HCT116 (cell line): ENCODE results near the gene ATL2. TPM values are rescaled to one million over a fixed set of nuclear protein-coding genes. Genes with fewer than 3 reads are reported as not detected.

Experiments
- ATAC-seq: fragments of 200-7000 bp; cut with Tn5 transposase; 2 replicates; pipeline ENCODE4 v1.9.1; 2020; ENCODE audit warnings: mild to moderate bottlenecking, moderate library complexity
- BruUV-seq: library from RNA; stranded (reverse); fragments of 400-500 nt; replicated peaks from 2 replicates; lab custom pipeline; 2021; lab: Mats Ljungman, UMichigan
- CTCF ChIA-PET: fragments of 300-600 bp; sonication (Branson Sonifier 250); formaldehyde crosslinking; loops from one replicate; lab custom pipeline; 2021; ENCODE audit warnings: antibody characterized with exemption; lab: Charles Lee
- POLR2A ChIA-PET: fragments of 300-600, 350-600 bp; sonication (Branson Sonifier 250); formaldehyde crosslinking; loops from one replicate; lab custom pipeline; 2021; ENCODE audit warnings: antibody characterized with exemption; lab: Charles Lee
- RAD21 ChIA-PET, 2 experiments: fragments of 300-600 bp; sonication (Branson Sonifier 250); formaldehyde crosslinking; loops; one replicate each; lab custom pipeline; 2023; ENCODE audit warnings: low total read pairs in 2 of 2; ENCODE audit not compliant: uncharacterized antibody in 2 of 2, unreplicated experiment in 2 of 2, low non-redundant PET in 1 of 2; lab: Charles Lee
- DNase-seq: peaks from one replicate; pipeline ENCODE4 v3.0.0-alpha.2; 2010; ENCODE audit warnings: low read depth, low spot score
- H2AFZ ChIP-seq: fragments of 200-600 bp; shearing (Covaris generic), sonication (generic); 2 replicates; pipeline ENCODE4 v1.6.1; 2017; ENCODE audit warnings: low read depth, mixed run types, mixed read lengths, antibody characterized with exemption, low read length; ENCODE audit not compliant: poor library complexity, severe bottlenecking
- H3K27ac ChIP-seq: 2 replicates; pipeline ENCODE4 v1.5.1; 2012; ENCODE audit warnings: low read depth, low read length
- H3K27me3 ChIP-seq: fragments of 200-600 bp; sonication (generic); 2 replicates; pipeline ENCODE4 v1.6.1; 2016; ENCODE audit warnings: mixed run types, low read length, mixed read lengths; ENCODE audit not compliant: insufficient read depth
- H3K36me3 ChIP-seq, 2 experiments: fragments of 200-500 bp in 1 of 2; fragments of 200-600 bp in 1 of 2; sonication (Bioruptor generic) in 1 of 2; sonication (generic) in 1 of 2; 2 replicates each; pipeline versions ENCODE4 v1.5.1 to v1.6.1; 2014 to 2016; ENCODE audit warnings: low read length in 2 of 2, inconsistent platforms in 1 of 2, mixed read lengths in 1 of 2, mixed run types in 1 of 2; ENCODE audit not compliant: insufficient read depth in 2 of 2, control insufficient read depth in 1 of 2
- H3K4me1 ChIP-seq, 2 experiments: fragments of 200-600 bp in 1 of 2; sonication (generic) in 1 of 2; 2 replicates each; pipeline versions ENCODE4 v1.5.1 to v1.6.1; 2012 to 2017; ENCODE audit warnings: low read length in 2 of 2, inconsistent platforms in 1 of 2, mild to moderate bottlenecking in 1 of 2, mixed read lengths in 1 of 2, mixed run types in 1 of 2, moderate library complexity in 1 of 2; ENCODE audit not compliant: insufficient read depth in 2 of 2, control insufficient read depth in 1 of 2
- H3K4me2 ChIP-seq: fragments of 200-600 bp; sonication (generic); 2 replicates; pipeline ENCODE4 v1.6.1; 2017; ENCODE audit warnings: mixed run types, low read length, mixed read lengths
- H3K4me3 ChIP-seq, 2 experiments: fragments of 200-600 bp in 1 of 2; sonication (generic) in 1 of 2; replicated peaks in 1 of 2; 2 replicates each; pipeline ENCODE4 v1.5.1; 2011 to 2016; ENCODE audit warnings: low read length in 2 of 2, control low read depth in 1 of 2, low read depth in 1 of 2, mild to moderate bottlenecking in 1 of 2, mixed read lengths in 1 of 2, mixed run types in 1 of 2
- H3K79me2 ChIP-seq: fragments of 200-600 bp; sonication (generic); 2 replicates; pipeline ENCODE4 v1.6.1; 2017; ENCODE audit warnings: mild to moderate bottlenecking, mixed run types, low read length, moderate library complexity, mixed read lengths; ENCODE audit not compliant: insufficient read depth
- H3K9ac ChIP-seq: fragments of 200-600 bp; sonication (generic); 2 replicates; pipeline ENCODE4 v1.6.1; 2016; ENCODE audit warnings: low read length, mixed read lengths
- H3K9me2 ChIP-seq: fragments of 200-600 bp; sonication (generic), shearing (Covaris generic); 2 replicates; pipeline ENCODE4 v1.6.1; 2017; ENCODE audit warnings: mixed run types, mild to moderate bottlenecking, moderate library complexity; ENCODE audit not compliant: insufficient read depth
- H3K9me3 ChIP-seq, 2 experiments: fragments of 200-500 bp in 1 of 2; fragments of 200-600 bp in 1 of 2; sonication (Bioruptor generic) in 1 of 2; sonication (generic) in 1 of 2; 2 replicates each; pipeline ENCODE4 v1.6.1; 2014 to 2017; ENCODE audit warnings: low read length in 2 of 2, mixed read lengths in 2 of 2, inconsistent platforms in 1 of 2, low read depth in 1 of 2, mild to moderate bottlenecking in 1 of 2, mixed run types in 1 of 2, moderate library complexity in 1 of 2; ENCODE audit not compliant: control insufficient read depth in 1 of 2, insufficient read depth in 1 of 2
- H4K20me1 ChIP-seq: fragments of 200-600 bp; sonication (generic), shearing (Covaris generic); 2 replicates; pipeline ENCODE4 v1.6.1; 2017; ENCODE audit warnings: mixed run types, mild to moderate bottlenecking, moderate library complexity; ENCODE audit not compliant: insufficient read depth
- CBX3 ChIP-seq: IDR thresholded peaks from 2 replicates; pipeline ENCODE4 v1.6.1; 2012; ENCODE audit warnings: low read depth
- ELF1 ChIP-seq: IDR thresholded peaks from 2 replicates; pipeline ENCODE4 v1.6.1; 2012; ENCODE audit warnings: low read depth, borderline replicate concordance
- EZH2 ChIP-seq: fragments of 200-600 bp; sonication (generic); IDR thresholded peaks from 2 replicates; pipeline ENCODE4 v1.6.1; 2017; ENCODE audit warnings: antibody characterized with exemption, mixed run types
- FOSL1 ChIP-seq: IDR thresholded peaks from 2 replicates; pipeline ENCODE4 v1.6.1; 2012; ENCODE audit warnings: low read depth
- JUND ChIP-seq: IDR thresholded peaks from 2 replicates; pipeline ENCODE4 v1.6.1; 2012
- POLR2A ChIP-seq: IDR thresholded peaks from 2 replicates; pipeline ENCODE4 v1.7.0; 2011; ENCODE audit warnings: borderline replicate concordance; ENCODE audit not compliant: insufficient read depth, insufficient read length; ENCODE audit errors: extremely low read depth
- SP1 ChIP-seq: IDR thresholded peaks from 2 replicates; pipeline ENCODE4 v1.6.1; 2012; ENCODE audit warnings: low read depth
- TCF7L2 ChIP-seq: IDR thresholded peaks from 2 replicates; pipeline ENCODE4 v1.7.0; 2011; ENCODE audit warnings: borderline replicate concordance, inconsistent platforms; ENCODE audit not compliant: insufficient read depth, insufficient read length; ENCODE audit errors: extremely low read depth
- ZNF274 ChIP-seq: fragments of 200-500 bp; sonication (Bioruptor generic); IDR thresholded peaks from 2 replicates; pipeline ENCODE4 v1.6.1; 2014; ENCODE audit warnings: mild to moderate bottlenecking, low read depth, low read length, inconsistent platforms
- intact Hi-C: fragments of 100-400 bp; cut with micrococcal nuclease; formaldehyde crosslinking; loops from 2 replicates; pipeline ENCODE4 v1.10.0; 2022
- total RNA-seq: library from RNA; stranded (reverse); gene quantifications from one replicate; pipeline ENCODE4 v1.2.1, GENCODE V29; 2021; ENCODE audit not compliant: unreplicated experiment
- TF ChIP-seq, protein P1 (sequence below): IDR thresholded peaks from 2 replicates; pipeline ENCODE4 v1.6.1; 2011; ENCODE audit warnings: mild to moderate bottlenecking, low read length, moderate library complexity; ENCODE audit not compliant: insufficient replicate concordance; ENCODE audit errors: extremely low read depth
- TF ChIP-seq, protein P2 (sequence below), 3 experiments: fragments of 200-600 bp in 1 of 3; sonication (generic) in 1 of 3; IDR thresholded peaks in 2 of 3; conservative IDR thresholded peaks in 1 of 3; 2 replicates each; pipeline ENCODE4 v1.5.1; 2012 to 2017; ENCODE audit warnings: low read depth in 2 of 3, low read length in 2 of 3, antibody characterized with exemption in 1 of 3, borderline replicate concordance in 1 of 3, control low read depth in 1 of 3, mild to moderate bottlenecking in 1 of 3, mixed read lengths in 1 of 3, mixed run types in 1 of 3, moderate library complexity in 1 of 3; ENCODE audit not compliant: insufficient read depth in 1 of 3

Gene ATL2
- total RNA-seq, 1 experiment from 2014 or later, result 80.7 TPM

DNA sequence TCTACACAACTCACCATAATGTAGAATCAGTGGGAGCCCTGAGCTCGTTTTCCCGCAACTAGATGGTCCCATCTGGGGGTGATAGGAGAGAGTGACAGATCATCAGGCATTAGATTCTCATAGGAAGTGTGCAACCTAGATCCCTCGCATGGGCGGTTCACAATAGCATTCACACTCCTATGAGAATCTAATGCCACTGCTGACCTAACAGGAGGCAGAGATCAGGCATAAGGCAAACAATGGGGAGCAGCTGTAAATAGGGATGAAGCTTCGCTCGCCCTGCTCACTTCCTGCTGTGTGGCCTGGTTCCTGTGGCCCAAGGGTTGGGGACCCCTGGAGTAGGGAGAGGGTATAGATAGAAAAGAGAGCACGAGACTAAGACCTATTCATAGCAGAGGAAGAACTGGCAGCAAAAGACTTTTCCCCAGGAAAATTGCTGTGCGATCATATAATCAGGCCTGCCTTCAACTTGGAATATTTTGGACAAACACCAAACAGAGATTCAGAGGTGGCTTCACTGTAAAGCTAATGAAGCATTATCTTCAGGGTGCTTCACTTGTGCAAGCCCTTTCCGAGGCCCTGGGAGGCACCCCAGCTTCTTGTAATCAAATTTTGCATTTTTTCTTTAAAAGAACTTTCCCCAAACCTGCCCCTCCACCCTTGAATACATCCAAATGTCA, 29.0 kb upstream of the ATL2 start (continued):
- TF ChIP-seq, protein P1, sequence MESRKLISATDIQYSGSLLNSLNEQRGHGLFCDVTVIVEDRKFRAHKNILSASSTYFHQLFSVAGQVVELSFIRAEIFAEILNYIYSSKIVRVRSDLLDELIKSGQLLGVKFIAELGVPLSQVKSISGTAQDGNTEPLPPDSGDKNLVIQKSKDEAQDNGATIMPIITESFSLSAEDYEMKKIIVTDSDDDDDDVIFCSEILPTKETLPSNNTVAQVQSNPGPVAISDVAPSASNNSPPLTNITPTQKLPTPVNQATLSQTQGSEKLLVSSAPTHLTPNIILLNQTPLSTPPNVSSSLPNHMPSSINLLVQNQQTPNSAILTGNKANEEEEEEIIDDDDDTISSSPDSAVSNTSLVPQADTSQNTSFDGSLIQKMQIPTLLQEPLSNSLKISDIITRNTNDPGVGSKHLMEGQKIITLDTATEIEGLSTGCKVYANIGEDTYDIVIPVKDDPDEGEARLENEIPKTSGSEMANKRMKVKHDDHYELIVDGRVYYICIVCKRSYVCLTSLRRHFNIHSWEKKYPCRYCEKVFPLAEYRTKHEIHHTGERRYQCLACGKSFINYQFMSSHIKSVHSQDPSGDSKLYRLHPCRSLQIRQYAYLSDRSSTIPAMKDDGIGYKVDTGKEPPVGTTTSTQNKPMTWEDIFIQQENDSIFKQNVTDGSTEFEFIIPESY, result no peak
- TF ChIP-seq CBX3, result no peak
- no peak for TF ChIP-seq EZH2
- TF ChIP-seq SP1, result no peak
- no peak for TF ChIP-seq TCF7L2
- no peak for TF ChIP-seq ELF1
- TF ChIP-seq, protein P2, sequence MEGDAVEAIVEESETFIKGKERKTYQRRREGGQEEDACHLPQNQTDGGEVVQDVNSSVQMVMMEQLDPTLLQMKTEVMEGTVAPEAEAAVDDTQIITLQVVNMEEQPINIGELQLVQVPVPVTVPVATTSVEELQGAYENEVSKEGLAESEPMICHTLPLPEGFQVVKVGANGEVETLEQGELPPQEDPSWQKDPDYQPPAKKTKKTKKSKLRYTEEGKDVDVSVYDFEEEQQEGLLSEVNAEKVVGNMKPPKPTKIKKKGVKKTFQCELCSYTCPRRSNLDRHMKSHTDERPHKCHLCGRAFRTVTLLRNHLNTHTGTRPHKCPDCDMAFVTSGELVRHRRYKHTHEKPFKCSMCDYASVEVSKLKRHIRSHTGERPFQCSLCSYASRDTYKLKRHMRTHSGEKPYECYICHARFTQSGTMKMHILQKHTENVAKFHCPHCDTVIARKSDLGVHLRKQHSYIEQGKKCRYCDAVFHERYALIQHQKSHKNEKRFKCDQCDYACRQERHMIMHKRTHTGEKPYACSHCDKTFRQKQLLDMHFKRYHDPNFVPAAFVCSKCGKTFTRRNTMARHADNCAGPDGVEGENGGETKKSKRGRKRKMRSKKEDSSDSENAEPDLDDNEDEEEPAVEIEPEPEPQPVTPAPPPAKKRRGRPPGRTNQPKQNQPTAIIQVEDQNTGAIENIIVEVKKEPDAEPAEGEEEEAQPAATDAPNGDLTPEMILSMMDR (IDR thresholded peaks at IDR 0.05 in 2 of 3, conservative IDR thresholded peaks at IDR 0.05 in 1 of 3; ENCODE audit: borderline replicate concordance in 1 of 3, insufficient read depth in 1 of 3, low read depth in 2 of 3, low read length in 2 of 3), result no peak
- no peak for TF ChIP-seq FOSL1
- no peak for TF ChIP-seq ZNF274
- TF ChIP-seq, all 23 proteins: peak for 0

DNA sequence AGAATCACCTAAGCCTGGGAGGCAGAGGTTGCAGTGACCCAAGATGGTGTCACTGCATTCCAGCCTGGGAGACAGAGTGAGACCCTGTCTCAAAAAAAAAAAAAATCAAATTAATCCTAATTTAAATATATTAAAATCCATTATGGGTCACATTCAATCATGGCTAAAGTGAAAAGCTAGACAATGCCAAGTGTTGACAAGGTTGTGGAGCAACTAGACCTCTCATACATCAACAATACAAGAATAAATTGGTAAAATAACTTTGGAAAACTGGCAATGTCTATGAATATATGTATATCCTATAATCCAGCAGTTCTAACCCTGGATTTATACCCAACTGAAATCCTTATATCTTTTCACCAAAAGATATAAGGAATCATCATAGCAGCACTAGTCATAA, 23.4 kb upstream of the ATL2 start:
- RAD21 ChIA-PET, result no interaction called here
- intact Hi-C loops, result no loop called here
- BruUV-seq, result no TSS peak

More for the DNA sequence above, 23.4 kb upstream of the ATL2 start:
- CTCF ChIA-PET, result no interaction called here
- Histone ChIP-seq H3K9me2 (no peaks in the 10 kb centered on the region), H3K36me3 (no peaks in the 10 kb centered on the region), H3K4me2 (no peak overlapping the region), H3K9ac (no peak overlapping the region), H4K20me1 (no peaks in the 10 kb centered on the region), H3K79me2 (no peaks in the 10 kb centered on the region), H3K9me3 (peaks cover 0 to 6% of the 10 kb centered on the region in 2 experiments; a peak in 1 of 4 replicates), H3K4me3 (no peak overlapping the region), H2AFZ (no peak overlapping the region), H3K4me1 (peaks cover 3 to 10% of the 10 kb centered on the region in 2 experiments; a peak in 3 of 4 replicates), H3K27me3 (no peaks in the 10 kb centered on the region), H3K27ac (no peak overlapping the region)
- DNase-seq (no peak), ATAC-seq (no peak)
- POLR2A ChIA-PET, result no interaction called here
- TF ChIP-seq POLR2A (no peak), JUND (no peak)
